Globus pallidus (tissue), 1 donor: ENCODE measurements around the gene RPS16.

ENCODE experiments used
- DNase-seq: peaks from one replicate; pipeline ENCODE4 v3.0.0-alpha.2; 2015; ENCODE audit warnings: low spot score

RPS16 gene

DNA sequence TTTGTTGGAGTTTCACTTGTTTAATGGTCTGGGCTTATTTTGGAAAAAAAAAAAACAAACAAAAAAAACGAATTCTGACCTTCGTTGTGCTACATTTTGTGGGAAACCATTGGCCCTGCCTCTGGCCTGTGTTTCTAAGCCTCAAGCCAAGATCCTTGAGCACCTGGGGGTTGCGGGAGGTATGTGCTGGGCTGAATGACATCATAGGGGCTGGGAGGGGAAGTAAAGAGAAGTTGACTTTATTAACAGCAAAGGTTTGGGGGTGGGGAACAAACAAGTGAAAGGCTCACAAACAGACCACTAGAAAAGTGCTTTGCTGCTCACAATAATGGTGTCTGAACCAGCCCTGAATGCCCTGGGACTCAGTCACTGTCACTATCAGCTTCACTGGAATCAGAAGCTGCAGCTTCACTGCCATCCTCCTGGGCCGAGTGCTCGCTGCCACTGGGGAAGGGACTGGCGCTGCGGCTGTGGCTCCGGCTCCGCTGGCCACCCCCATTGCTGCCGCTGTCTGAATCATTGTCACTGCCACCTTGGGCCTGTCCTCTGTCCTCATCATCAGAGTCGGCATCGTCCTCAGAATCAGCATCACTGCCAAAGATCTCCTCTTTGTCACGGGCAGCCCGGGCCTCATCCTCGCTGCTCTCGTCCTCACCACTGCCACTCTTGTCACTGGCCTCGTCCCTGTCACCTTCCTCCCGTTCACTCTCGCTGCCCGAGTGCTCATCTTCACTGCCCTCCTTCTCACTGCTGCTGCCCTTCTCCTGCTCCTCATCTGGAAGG, 49.9 kb downstream of the RPS16 start:
- no peak for DNase-seq

DNA sequence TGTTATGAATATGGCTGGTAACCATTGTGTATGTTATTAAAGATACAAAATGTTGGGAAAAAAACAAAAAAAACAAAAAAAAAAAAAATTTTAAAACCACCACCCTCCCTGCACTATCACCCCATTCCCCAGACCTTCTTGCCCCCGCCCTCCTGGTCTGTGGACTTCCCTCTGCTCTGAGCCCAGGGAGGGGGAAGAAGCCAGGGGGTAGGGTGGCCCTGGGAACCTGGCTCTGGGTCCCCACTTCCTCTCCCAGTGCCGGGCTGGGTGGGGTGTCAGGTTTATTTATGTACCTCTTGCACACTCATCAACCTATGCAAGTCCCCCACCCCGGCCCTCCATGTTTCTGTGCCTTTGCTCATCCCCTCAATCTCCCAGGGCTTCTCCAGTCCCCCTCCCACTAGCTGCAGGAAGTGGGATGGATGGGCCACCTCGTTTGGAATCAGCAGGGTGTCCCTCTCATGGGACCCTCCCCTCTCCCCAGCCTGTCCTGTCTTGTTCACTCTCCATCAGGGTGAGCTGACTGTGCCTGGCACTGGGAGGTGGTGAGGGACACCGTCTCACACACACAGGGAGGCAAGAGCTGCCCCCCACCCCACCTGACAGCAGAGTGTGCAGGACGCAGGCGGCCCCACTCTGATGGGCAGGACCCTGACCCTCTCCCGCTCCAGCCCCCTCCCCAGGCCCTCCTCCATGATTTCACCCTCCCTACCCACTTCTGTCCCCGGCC, 50.7 kb downstream of the RPS16 start:
- DNase-seq = no peak
